Right cardiac atrium (tissue), 5 donors: ENCODE measurements around the gene SIGLEC8. TPM values are rescaled to one million over a fixed set of nuclear protein-coding genes. Genes with fewer than 3 reads are reported as not detected.
"Not testable (repeated sequence)": the region's sequence is repeated elsewhere in the genome, so short reads cannot be mapped to it uniquely, and the experiment has no call there.

Experiments used
- ATAC-seq, 2 donors: fragments of 200-7000 bp; cut with Tn5 transposase; one replicate each; pipeline versions ENCODE4 v1.8.0 to v1.9.1; 2020; ENCODE audit warnings: moderate library complexity in 2 of 2, mild to moderate bottlenecking in 1 of 2
- DNase-seq, 3 donors: peaks; one replicate each; pipeline ENCODE4 v3.0.0-alpha.2; 2020
- H3K27ac ChIP-seq: one replicate; pipeline ENCODE4 v1.5.1; 2013; ENCODE audit warnings: mild to moderate bottlenecking, low read length, control low read depth, moderate library complexity
- H3K27me3 ChIP-seq: one replicate; pipeline ENCODE4 v1.6.1; 2013; ENCODE audit not compliant: control insufficient read depth, insufficient read depth
- H3K4me1 ChIP-seq: one replicate; pipeline ENCODE4 v1.6.1; 2013; ENCODE audit warnings: low read length; ENCODE audit not compliant: control insufficient read depth, insufficient read depth
- H3K4me3 ChIP-seq: one replicate; pipeline ENCODE4 v1.5.1; 2013; ENCODE audit warnings: low read length, control low read depth
- H3K9me3 ChIP-seq: one replicate; pipeline ENCODE4 v1.6.1; 2013; ENCODE audit warnings: low read length; ENCODE audit not compliant: control insufficient read depth
- WGBS: extraction: QIAGEN DNeasy Blood & Tissue Kit; methylation state at CpG from one replicate; pipeline ENCODE4 v1.1.7; 2013; 5-methylcytosine and 5-hydroxymethylcytosine counted together
- intact Hi-C, 4 donors: fragments of 100-400 bp; cut with DNase I; formaldehyde crosslinking; loops; one replicate each; pipeline versions ENCODE4 v1.11.0 to v1.14.0; 2022 to 2023
- polyA plus RNA-seq: library from polyadenylated mRNA; stranded (reverse); fragments of 200-250 nt; gene quantifications from one replicate; pipeline ENCODE4 v1.2.3, GENCODE V29; 2013
- total RNA-seq, 4 donors: library from RNA; stranded (reverse); fragmentation: NEBNext Ultra II Directional; extraction: Animal tissue kit (Norgen Biotek cat#: 25700); gene quantifications; one replicate each; pipeline ENCODE4 v1.2.1, GENCODE V29; 2021
- donor health status: healthy with polysubstance abuse.
- donor health status: DM: no; HTN: yes; CAD: no.
- donor health status: DM: no; HTN: no; CAD: no.
- donor health status: DM: no; HTN: yes; CAD: no; lungs with severe emphysema.
- donor health status: DM: yes; HTN: yes; CAD: no.

SIGLEC8 gene
- total and polyA plus RNA-seq, 5 donors = not detected

GRCh38 chr19:51461723-51462161 lies 3.5 kb upstream of the SIGLEC8 start:
- WGBS = 65% methylated on average over 8 of the region's 8 CpGs
- Histone ChIP-seq H3K4me1 (peaks cover 4% of the 10 kb centered on the region), H3K9me3 (no peaks in the 10 kb centered on the region), H3K27ac (no peak overlapping the region), H3K27me3 (no peaks in the 10 kb centered on the region), H3K4me3 (no peak overlapping the region)
- ATAC-seq (peak; percentile 26 to 38), DNase-seq (no peak)
- intact Hi-C loops = no loop called here

GRCh38 chr19:51460164-51460992 lies 2.1 kb upstream of the SIGLEC8 start:
- Histone ChIP-seq H3K27ac (no peak overlapping the region), H3K27me3 (no peaks in the 10 kb centered on the region), H3K9me3 (no peaks in the 10 kb centered on the region), H3K4me3 (no peak overlapping the region), H3K4me1 (peaks cover 4% of the 10 kb centered on the region)
- WGBS = 61% methylated on average over 13 of the region's 13 CpGs
- intact Hi-C loops = no loop called here
- ATAC-seq (no peak), DNase-seq (no peak)

GRCh38 chr19:51458899-51459505 lies 748 bp upstream of the SIGLEC8 start:
- Histone ChIP-seq H3K9me3 (no peaks in the 10 kb centered on the region), H3K27me3 (no peaks in the 10 kb centered on the region), H3K4me3 (no peak overlapping the region), H3K27ac (no peak overlapping the region), H3K4me1 (peaks cover 4% of the 10 kb centered on the region)
- WGBS = 75% methylated on average over 14 of the region's 14 CpGs
- no peak for DNase-seq
- intact Hi-C loops = no loop called here
- no peak for ATAC-seq

GRCh38 chr19:51457351-51458013 lies 772 bp downstream of the SIGLEC8 start:
- 82% methylated on average over 11 of the region's 11 CpGs for WGBS
- Histone ChIP-seq H3K4me1 (peaks cover 4% of the 10 kb centered on the region), H3K4me3 (no peak overlapping the region), H3K27ac (no peak overlapping the region), H3K27me3 (no peaks in the 10 kb centered on the region), H3K9me3 (no peaks in the 10 kb centered on the region)
- intact Hi-C loops = no loop called here
- ATAC-seq (no peak), DNase-seq (no peak)

DNA sequence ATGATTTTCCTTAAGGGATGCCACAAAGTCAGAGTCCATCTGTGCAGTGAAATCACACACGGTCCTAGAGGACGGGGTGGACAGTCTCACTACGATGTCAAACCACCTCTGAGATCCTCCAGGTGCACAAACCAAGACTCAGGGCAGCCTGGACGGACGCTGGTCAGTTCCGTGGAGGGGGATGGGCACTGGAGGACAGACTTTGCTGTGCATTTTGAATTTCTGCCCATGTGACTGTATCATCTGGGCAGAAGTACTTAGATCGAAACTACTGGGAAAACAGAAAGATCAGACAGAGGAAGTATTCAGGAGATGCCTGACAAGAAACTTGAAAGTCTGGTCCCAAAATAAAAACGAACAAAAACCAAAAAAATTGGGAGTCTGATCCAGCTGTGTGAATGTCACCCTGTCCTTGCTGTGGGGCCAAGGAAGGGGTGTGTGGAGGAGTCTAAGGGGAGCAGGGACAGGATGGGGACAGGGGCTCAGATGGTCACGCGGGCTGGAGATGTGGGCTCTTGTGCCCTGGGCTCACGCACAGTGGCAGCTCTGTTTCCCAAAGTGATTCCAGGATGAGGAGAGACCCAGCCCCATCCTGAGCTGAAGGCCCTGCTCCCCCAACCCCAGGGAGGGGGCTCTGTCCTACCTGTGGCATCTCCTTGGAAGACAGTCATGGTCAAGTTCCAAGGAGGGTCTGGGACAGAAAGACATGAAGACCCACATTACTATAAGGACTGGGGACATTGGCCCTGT lies 1.5 kb downstream of the SIGLEC8 start:
- no peak overlapping the region for H3K27ac ChIP-seq
- DNase-seq = no peak
- H3K4me1 ChIP-seq = peaks cover 4% of the 10 kb centered on the region
- no peaks in the 10 kb centered on the region for H3K9me3 ChIP-seq
- intact Hi-C loops = no loop called here
- ATAC-seq = no peak
- WGBS = 71% methylated on average over 11 of the region's 11 CpGs
- H3K27me3 ChIP-seq = no peaks in the 10 kb centered on the region
- H3K4me3 ChIP-seq = no peak overlapping the region

DNA sequence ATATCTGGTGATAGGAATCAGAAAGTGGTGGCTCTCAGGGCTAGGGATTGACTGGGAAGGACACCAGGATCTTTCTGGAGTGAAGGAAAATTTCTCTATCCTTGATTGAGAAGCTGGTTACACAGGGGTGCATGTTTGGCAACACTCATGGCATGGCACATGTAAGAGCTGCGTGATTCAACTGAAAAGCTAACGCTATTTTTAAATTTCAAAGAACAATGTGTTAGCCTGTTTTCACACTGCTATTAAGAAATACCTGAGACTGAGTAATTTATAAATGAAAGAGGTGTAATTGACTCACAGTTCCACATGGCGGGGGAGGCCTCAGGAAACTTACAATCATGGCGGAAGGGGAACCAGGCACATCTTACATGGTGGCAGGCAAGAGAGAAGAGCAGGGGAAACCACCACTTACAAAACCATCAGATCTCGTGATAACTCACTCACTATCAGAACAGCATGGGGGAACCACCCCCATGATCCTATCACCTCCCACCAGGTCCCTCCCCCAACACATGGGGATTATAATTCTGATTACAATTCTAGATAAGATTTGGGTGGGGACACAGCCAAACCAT lies 7.4 kb downstream of the SIGLEC8 start:
- no peaks in the 10 kb centered on the region for H3K4me1 ChIP-seq
- H3K9me3 ChIP-seq = no peaks in the 10 kb centered on the region
- no peak overlapping the region for H3K27ac ChIP-seq
- DNase-seq = no peak
- H3K27me3 ChIP-seq = no peaks in the 10 kb centered on the region
- intact Hi-C loops = no loop called here
- WGBS = 80% methylated on average over 5 of the region's 5 CpGs
- no peak for ATAC-seq
- H3K4me3 ChIP-seq = no peak overlapping the region

DNA sequence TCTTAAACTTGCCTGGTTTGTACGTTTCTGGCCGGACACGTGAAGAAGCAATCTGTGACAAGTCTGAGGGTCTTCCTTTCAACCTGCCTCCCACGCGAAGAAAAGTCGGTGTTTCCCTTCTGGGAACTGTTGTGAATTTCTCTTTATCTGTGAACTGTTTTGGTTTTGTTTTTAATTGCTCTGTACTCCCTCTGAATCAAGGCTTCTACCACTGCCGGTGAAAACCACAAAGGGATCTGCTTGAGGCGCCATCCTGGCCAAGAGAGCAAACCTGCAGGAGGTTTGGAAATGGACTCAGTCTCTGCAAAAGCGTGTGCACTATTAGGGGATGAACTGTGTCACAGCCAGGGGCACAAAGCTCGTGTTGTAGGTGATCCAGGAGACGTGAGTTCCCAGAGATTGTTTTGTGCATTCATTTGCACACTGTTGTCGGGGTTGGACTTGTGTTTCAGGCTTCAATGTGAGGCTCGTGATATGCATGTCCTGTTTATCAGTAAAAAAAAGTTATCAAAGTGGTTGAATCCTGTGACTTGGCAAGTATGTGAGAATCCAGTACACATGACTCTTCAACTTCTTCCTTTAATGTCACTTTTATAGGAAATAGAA lies 9.7 kb downstream of the SIGLEC8 start:
- Histone ChIP-seq H3K4me3 (no peak overlapping the region), H3K27me3 (no peaks in the 10 kb centered on the region), H3K27ac (no peak overlapping the region), H3K9me3 (no peaks in the 10 kb centered on the region), H3K4me1 (no peaks in the 10 kb centered on the region)
- no peak for DNase-seq
- no peak for ATAC-seq
- WGBS = 56% methylated on average over 13 of the region's 13 CpGs
- intact Hi-C loops = no loop called here

DNA sequence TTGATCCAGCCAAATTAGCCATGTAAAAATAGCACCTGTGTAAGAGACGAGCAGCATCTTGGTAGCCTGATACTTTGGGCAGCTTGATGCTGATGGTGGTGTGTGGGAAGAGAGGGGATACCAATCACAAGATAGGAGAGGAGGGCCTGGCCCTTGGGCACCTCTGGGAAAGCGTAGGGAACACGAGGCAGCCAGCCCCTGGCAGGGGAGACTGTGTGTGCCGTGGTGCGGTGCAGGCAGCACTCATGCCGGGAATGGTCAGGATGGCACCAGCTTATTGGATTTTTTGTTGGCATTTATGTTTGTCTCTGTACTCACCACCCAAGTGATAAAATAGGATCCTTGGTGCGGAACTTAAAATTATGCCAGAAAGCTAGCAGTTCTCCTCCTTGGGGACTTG lies 10.2 kb downstream of the SIGLEC8 start:
- no peak overlapping the region for H3K4me3 ChIP-seq
- intact Hi-C loops = no loop called here
- ATAC-seq (no peak), DNase-seq (no peak)
- WGBS = 74% methylated on average over 7 of the region's 7 CpGs
- no peaks in the 10 kb centered on the region for H3K9me3 ChIP-seq
- no peaks in the 10 kb centered on the region for H3K4me1 ChIP-seq
- no peaks in the 10 kb centered on the region for H3K27me3 ChIP-seq
- H3K27ac ChIP-seq = no peak overlapping the region

DNA sequence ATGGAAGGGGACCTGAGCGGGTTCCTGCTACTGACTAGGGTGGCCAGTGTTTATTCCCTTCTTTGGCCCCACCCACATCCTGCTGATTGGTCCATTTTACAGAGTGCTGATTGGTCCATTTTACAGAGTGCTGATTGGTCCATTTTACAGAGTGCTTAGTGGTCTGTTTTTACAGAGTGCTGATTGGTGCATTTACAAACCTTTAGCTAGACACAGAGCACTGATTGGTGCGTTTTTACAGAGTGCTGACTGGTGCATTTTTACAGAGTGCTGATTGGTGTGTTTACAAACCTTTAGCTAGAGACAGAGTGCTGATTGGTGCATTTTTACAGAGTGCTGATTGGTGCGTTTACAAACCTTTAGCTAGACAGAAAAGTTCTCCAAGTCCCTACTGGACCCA lies 10.7 kb downstream of the SIGLEC8 start:
- H3K4me1 ChIP-seq, ATAC-seq, intact Hi-C loops, H3K27ac ChIP-seq, H3K27me3 ChIP-seq, DNase-seq, H3K4me3 ChIP-seq, H3K9me3 ChIP-seq: not testable (repeated sequence)
- WGBS = 69% methylated on average over 3 of the region's 3 CpGs
